ENCODE measurements around the gene ANKLE2. TPM values are rescaled to one million over a fixed set of nuclear protein-coding genes. Genes with fewer than 3 reads are reported as not detected.
"Not testable (repeated sequence)": the region's sequence is repeated elsewhere in the genome, so short reads cannot be mapped to it uniquely, and the experiment has no call there.

Gene ANKLE2
- 100 to 1,000 TPM; 114 to 119 TPM for total RNA-seq
- polyA plus RNA-seq: 40.6 TPM

- H3K36me3 Mint-ChIP-seq: peaks cover 0 to 28% (median 2%) of the 10 kb centered on the region in 3 donors
- H3K4me3 ChIP-seq (ENCODE audit: low read length): peak within 1 kb of the TSS; percentile 92
- peak within 1 kb of the TSS; percentile 89 to 95 (median 93) for H3K4me3 Mint-ChIP-seq
- CTCF ChIA-PET: interaction anchor here (2.7 kb wide), 1 partner anchor 144 kb away, joined by 8 read pairs; no protein-coding TSS in a partner anchor
- H3K27ac Mint-ChIP-seq: peak within 1 kb of the TSS; percentile 95 to 100 (median 98)
- POLR2A ChIA-PET: interaction anchor here (0.9 to 1.2 kb wide), 3 partner anchors 50 to 145 kb away, joined by 3 read pairs; partner anchors contain the start of genes CHFR and PGAM5
- H3K27me3 ChIP-seq (ENCODE audit: insufficient read depth, low read length, poor library complexity, severe bottlenecking): no peaks in the 10 kb centered on the region
- H3K4me1 Mint-ChIP-seq: peaks cover 19 to 37% (median 24%) of the 10 kb centered on the region in 3 donors
- peaks cover 20% of the 10 kb centered on the region for H3K4me1 ChIP-seq (ENCODE audit: insufficient read depth, low read length)
- peaks cover 0 to 2% of the 10 kb centered on the region in 2 donors for H3K27me3 Mint-ChIP-seq
- peak within 1 kb of the TSS; percentile 79 for H3K27ac ChIP-seq (ENCODE audit: low read depth, low read length)
- no peaks in the 10 kb centered on the region for H3K9me3 Mint-ChIP-seq
- DNase-seq: peak; percentile 41 to 84 (median 57)
- H3K9me3 ChIP-seq (ENCODE audit: low read length): no peaks in the 10 kb centered on the region
- peaks cover 3% of the 10 kb centered on the region for H3K36me3 ChIP-seq (ENCODE audit: insufficient read depth, low read length)
Measured at GRCh38 chr12:132761032-132761920, at the start of gene ANKLE2. Gene ANKLE2 (minus strand): TSS chr12:132761832. CDS start chr12:132761798, 34 bp downstream.

GRCh38 chr12:132809391-132809790, 47.8 kb upstream of the ANKLE2 start:
- peaks cover 46% of the 10 kb centered on the region for H3K36me3 ChIP-seq (ENCODE audit: insufficient read depth, low read length)
- H3K27me3 Mint-ChIP-seq; H3K4me3 ChIP-seq (ENCODE audit: low read length); H3K4me3 Mint-ChIP-seq; H3K27me3 ChIP-seq (ENCODE audit: insufficient read depth, low read length, poor library complexity, severe bottlenecking); DNase-seq; H3K4me1 ChIP-seq (ENCODE audit: insufficient read depth, low read length); POLR2A ChIA-PET; H3K9me3 Mint-ChIP-seq; H3K27ac ChIP-seq (ENCODE audit: low read depth, low read length); H3K27ac Mint-ChIP-seq; H3K9me3 ChIP-seq (ENCODE audit: low read length): not testable (repeated sequence)
- CTCF ChIA-PET: interaction anchor here (1.1 kb wide), 1 partner anchor 20 kb away, joined by 3 read pairs; the partner anchor contains the start of gene GOLGA3
- peaks cover 13 to 24% (median 20%) of the 10 kb centered on the region in 3 donors for H3K4me1 Mint-ChIP-seq
- H3K36me3 Mint-ChIP-seq: peaks cover 6 to 75% (median 24%) of the 10 kb centered on the region in 3 donors

GRCh38 chr12:132807295-132808092, 45.9 kb upstream of the ANKLE2 start:
- Mint-ChIP-seq H3K36me3 (peaks cover 9 to 83% (median 30%) of the 10 kb centered on the region in 3 donors), H3K27ac (no peak overlapping the region)

GRCh38 chr12:132806857-132807256, 45.2 kb upstream of the ANKLE2 start:
- ChIA-PET POLR2A (interaction anchor here (0.6 kb wide), 1 partner anchor 14 kb away, joined by 10 read pairs; no protein-coding TSS in a partner anchor), CTCF (interaction anchor here (1.4 to 1.7 kb wide), 3 partner anchors 25 to 98 kb away, joined by 3 to 4 read pairs (median 3); no protein-coding TSS in a partner anchor)
- Histone ChIP-seq H3K27ac (ENCODE audit: low read depth, low read length) (no peak overlapping the region), H3K27me3 (ENCODE audit: insufficient read depth, low read length, poor library complexity, severe bottlenecking) (no peaks in the 10 kb centered on the region), H3K36me3 (ENCODE audit: insufficient read depth, low read length) (peaks cover 40% of the 10 kb centered on the region), H3K4me1 (ENCODE audit: insufficient read depth, low read length) (no peaks in the 10 kb centered on the region), H3K9me3 (ENCODE audit: low read length) (no peaks in the 10 kb centered on the region), H3K4me3 (ENCODE audit: low read length) (no peak overlapping the region)
- Mint-ChIP-seq H3K36me3 (peaks cover 9 to 82% (median 29%) of the 10 kb centered on the region in 3 donors), H3K4me1 (peaks cover 3 to 13% (median 9%) of the 10 kb centered on the region in 3 donors), H3K4me3 (peak overlapping the region in 1 of 7 donors; percentile 27), H3K27ac (no peak overlapping the region), H3K9me3 (no peaks in the 10 kb centered on the region), H3K27me3 (no peaks in the 10 kb centered on the region)
- peak in 1 of 5 donors; percentile 35 for DNase-seq

More at GRCh38 chr12:132807295-132808092, 45.9 kb upstream of the ANKLE2 start:
- H3K4me1 Mint-ChIP-seq: peaks cover 7 to 17% (median 14%) of the 10 kb centered on the region in 3 donors
- ChIA-PET POLR2A (interaction anchor here (0.6 kb wide), 1 partner anchor 14 kb away, joined by 10 read pairs; no protein-coding TSS in a partner anchor), CTCF (interaction anchor here (1.4 to 1.7 kb wide), 3 partner anchors 26 to 97 kb away, joined by 3 to 4 read pairs (median 3); no protein-coding TSS in a partner anchor)
- no peak for DNase-seq
- no peaks in the 10 kb centered on the region for H3K27me3 Mint-ChIP-seq
- no peaks in the 10 kb centered on the region for H3K9me3 Mint-ChIP-seq
- H3K4me3 ChIP-seq (ENCODE audit: low read length): no peak overlapping the region
- H3K36me3 ChIP-seq (ENCODE audit: insufficient read depth, low read length): peaks cover 41% of the 10 kb centered on the region
- no peaks in the 10 kb centered on the region for H3K4me1 ChIP-seq (ENCODE audit: insufficient read depth, low read length)
- no peaks in the 10 kb centered on the region for H3K27me3 ChIP-seq (ENCODE audit: insufficient read depth, low read length, poor library complexity, severe bottlenecking)
- H3K27ac ChIP-seq (ENCODE audit: low read depth, low read length): no peak overlapping the region
- no peak overlapping the region for H3K4me3 Mint-ChIP-seq
- H3K9me3 ChIP-seq (ENCODE audit: low read length): no peaks in the 10 kb centered on the region

- Mint-ChIP-seq H3K4me3 (no peak overlapping the region), H3K36me3 (peaks cover 9 to 89% (median 33%) of the 10 kb centered on the region in 3 donors), H3K9me3 (no peaks in the 10 kb centered on the region), H3K4me1 (peaks cover 3 to 13% (median 5%) of the 10 kb centered on the region in 3 donors), H3K27me3 (no peaks in the 10 kb centered on the region), H3K27ac (peak overlapping the region in 1 of 8 donors; percentile 75)
- DNase-seq: no peak
- Histone ChIP-seq H3K9me3 (ENCODE audit: low read length) (no peaks in the 10 kb centered on the region), H3K4me1 (ENCODE audit: insufficient read depth, low read length) (no peaks in the 10 kb centered on the region), H3K27me3 (ENCODE audit: insufficient read depth, low read length, poor library complexity, severe bottlenecking) (no peaks in the 10 kb centered on the region), H3K4me3 (ENCODE audit: low read length) (no peak overlapping the region), H3K36me3 (ENCODE audit: insufficient read depth, low read length) (peaks cover 55% of the 10 kb centered on the region), H3K27ac (ENCODE audit: low read depth, low read length) (no peak overlapping the region)
- CTCF ChIA-PET: no interaction called here
- POLR2A ChIA-PET: no interaction called here
Measured at GRCh38 chr12:132804426-132804861, 42.8 kb upstream of the ANKLE2 start.

GRCh38 chr12:132803888-132804287, 42.3 kb upstream of the ANKLE2 start:
- CTCF ChIA-PET: no interaction called here
- Histone ChIP-seq H3K4me1 (ENCODE audit: insufficient read depth, low read length) (no peaks in the 10 kb centered on the region), H3K27ac (ENCODE audit: low read depth, low read length) (no peak overlapping the region), H3K27me3 (ENCODE audit: insufficient read depth, low read length, poor library complexity, severe bottlenecking) (no peaks in the 10 kb centered on the region), H3K9me3 (ENCODE audit: low read length) (no peaks in the 10 kb centered on the region), H3K4me3 (ENCODE audit: low read length) (no peak overlapping the region), H3K36me3 (ENCODE audit: insufficient read depth, low read length) (peaks cover 61% of the 10 kb centered on the region)
- no peaks in the 10 kb centered on the region for H3K27me3 Mint-ChIP-seq
- H3K27ac Mint-ChIP-seq: peak overlapping the region in 2 of 8 donors; percentile 47 to 75
- POLR2A ChIA-PET: no interaction called here
- H3K4me1 Mint-ChIP-seq: peaks cover 3 to 13% (median 5%) of the 10 kb centered on the region in 3 donors
- no peak for DNase-seq
- H3K4me3 Mint-ChIP-seq: no peak overlapping the region
- no peaks in the 10 kb centered on the region for H3K9me3 Mint-ChIP-seq
- H3K36me3 Mint-ChIP-seq: peaks cover 9 to 90% (median 32%) of the 10 kb centered on the region in 3 donors

- Mint-ChIP-seq H3K27ac (no peak overlapping the region), H3K4me1 (peaks cover 3 to 13% (median 5%) of the 10 kb centered on the region in 3 donors), H3K9me3 (no peaks in the 10 kb centered on the region), H3K27me3 (no peaks in the 10 kb centered on the region), H3K4me3 (no peak overlapping the region), H3K36me3 (peaks cover 9 to 89% (median 29%) of the 10 kb centered on the region in 3 donors)
- no peaks in the 10 kb centered on the region for H3K9me3 ChIP-seq (ENCODE audit: low read length)
- ChIA-PET CTCF (no interaction called here), POLR2A (no interaction called here)
- H3K4me1 ChIP-seq (ENCODE audit: insufficient read depth, low read length): no peaks in the 10 kb centered on the region
- peaks cover 62% of the 10 kb centered on the region for H3K36me3 ChIP-seq (ENCODE audit: insufficient read depth, low read length)
- no peaks in the 10 kb centered on the region for H3K27me3 ChIP-seq (ENCODE audit: insufficient read depth, low read length, poor library complexity, severe bottlenecking)
- no peak overlapping the region for H3K4me3 ChIP-seq (ENCODE audit: low read length)
- no peak overlapping the region for H3K27ac ChIP-seq (ENCODE audit: low read depth, low read length)
- no peak for DNase-seq
Measured at GRCh38 chr12:132803125-132803524, 41.5 kb upstream of the ANKLE2 start.
